Activated CD8-positive, alpha-beta memory T cell treated with anti-CD3 and anti-CD28 coated beads for 24 hours (primary cell): ENCODE data around the gene L3MBTL3.

Experiments
- DNase-seq: peaks from one replicate; pipeline ENCODE4 v3.0.0-alpha.2; 2020

Gene L3MBTL3

DNA sequence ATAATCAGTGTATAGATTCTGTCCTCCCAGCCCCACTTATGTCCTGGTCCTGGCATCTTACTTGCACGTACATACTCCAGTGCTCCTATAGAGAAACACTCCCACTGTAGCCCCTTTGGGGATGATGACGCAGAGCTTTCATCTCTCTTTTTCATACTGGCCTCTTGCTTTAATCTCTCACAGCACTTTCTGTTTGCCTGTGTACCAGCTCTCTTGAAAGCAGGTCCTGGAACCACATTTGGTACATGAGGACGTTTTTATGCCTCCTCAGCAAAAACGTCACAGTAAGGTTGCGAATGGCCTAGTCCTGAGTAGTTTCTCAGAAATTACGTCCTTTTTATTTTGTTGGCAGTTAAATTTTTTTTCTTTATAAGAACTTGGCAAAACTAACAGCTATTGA is 10.8 kb downstream of the L3MBTL3 start:
- no peak for DNase-seq

DNA sequence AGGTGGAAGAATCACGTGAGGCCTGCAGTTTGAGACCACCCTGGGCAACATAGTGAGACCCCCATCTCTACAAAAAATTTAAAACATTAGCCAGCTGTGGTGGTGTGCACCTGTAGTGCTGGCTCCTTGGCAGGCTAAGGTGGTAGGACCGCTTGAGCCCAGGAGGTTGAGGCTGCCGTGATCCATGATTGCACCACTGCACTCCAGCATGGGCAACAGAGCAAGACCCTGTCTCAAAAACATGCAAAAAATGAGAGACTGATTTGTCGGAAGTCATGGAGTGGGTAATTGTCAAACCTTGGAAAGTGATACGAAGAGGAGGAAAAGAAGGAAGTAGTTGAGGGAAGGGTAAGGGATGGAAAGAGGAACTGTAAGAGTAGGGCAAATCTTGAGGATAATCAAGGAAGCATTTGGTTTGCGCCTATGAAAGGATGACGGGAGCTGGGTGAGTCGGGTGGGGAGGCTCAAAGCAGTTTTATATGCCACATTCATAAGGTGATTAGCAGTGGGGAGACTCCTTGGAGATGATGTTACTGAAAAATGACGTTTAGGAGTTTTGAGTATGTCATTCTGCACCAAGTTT is 14.5 kb downstream of the L3MBTL3 start:
- DNase-seq: no peak

DNA sequence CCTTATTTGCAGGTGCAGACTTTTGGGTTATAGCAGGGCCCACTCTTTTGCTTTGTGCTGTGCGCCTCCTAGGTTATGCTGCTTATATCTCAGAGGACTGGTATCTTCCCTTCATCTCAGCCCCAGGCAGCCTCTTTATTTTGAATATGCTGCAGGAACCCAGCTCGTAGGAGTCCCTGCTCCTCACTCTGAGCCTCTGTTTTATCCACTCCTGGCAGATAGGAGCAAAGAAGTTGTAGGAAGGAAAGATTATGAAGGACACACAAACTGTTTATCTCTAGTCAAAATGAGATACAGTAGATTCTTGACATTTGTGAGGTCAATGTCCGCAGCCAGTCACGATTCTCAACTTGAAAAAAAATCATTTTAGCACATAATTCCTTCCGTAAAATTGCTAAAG is 15.6 kb downstream of the L3MBTL3 start:
- DNase-seq: no peak

DNA sequence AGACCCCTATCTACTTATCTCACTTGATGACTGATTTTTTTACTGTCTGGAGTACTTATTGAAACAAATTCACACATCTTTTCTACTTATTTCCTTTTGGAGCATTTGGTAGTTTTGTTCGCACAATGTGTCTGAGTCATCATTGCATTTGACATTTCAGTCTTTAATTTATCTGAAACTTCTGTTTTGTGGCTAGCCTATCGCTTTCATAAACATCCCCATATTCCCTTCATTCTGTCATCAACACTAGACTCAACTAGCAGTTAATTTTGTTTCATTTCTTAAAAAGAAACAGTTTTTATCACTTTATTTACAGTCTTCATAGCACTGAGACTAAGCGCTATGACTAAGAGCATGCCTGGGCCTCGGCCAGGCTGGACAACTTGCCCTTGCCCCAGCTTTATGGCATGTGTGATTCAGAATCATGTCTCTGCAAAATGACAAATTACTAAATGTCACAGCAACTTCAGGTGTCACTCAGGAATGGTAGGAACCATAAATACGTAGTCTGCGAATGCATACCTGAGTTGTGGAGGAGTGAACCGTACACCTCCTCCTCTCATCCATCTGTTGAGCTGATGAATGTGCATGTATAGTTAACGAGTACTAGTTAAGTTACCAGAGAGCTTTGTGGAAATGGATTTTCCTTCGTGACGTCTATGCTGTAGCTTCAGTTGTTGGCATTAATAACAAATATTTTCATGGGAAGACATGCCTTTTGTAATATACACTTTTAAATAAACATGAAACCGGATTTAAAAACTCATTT is 16.2 kb downstream of the L3MBTL3 start:
- DNase-seq: peak; percentile 67

DNA sequence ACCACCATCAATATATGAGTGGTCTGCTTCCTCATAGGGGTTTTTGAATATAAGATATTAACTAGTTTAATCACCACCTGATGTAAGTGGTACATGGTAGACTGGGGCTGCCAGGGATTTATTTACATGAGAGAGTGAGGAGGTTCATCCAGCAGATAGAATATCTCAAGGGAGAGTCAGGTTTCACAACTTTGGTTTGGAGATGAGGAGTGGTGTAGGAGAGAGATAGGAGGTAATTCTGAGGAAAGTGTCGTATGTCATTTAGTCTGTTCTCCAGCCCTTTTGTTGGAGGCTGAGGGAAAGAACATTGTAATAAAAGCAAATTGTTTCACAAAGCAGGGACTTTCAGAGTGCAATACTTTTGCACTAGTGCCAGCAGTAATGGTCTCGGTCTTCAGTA is 16.8 kb downstream of the L3MBTL3 start:
- DNase-seq: no peak

DNA sequence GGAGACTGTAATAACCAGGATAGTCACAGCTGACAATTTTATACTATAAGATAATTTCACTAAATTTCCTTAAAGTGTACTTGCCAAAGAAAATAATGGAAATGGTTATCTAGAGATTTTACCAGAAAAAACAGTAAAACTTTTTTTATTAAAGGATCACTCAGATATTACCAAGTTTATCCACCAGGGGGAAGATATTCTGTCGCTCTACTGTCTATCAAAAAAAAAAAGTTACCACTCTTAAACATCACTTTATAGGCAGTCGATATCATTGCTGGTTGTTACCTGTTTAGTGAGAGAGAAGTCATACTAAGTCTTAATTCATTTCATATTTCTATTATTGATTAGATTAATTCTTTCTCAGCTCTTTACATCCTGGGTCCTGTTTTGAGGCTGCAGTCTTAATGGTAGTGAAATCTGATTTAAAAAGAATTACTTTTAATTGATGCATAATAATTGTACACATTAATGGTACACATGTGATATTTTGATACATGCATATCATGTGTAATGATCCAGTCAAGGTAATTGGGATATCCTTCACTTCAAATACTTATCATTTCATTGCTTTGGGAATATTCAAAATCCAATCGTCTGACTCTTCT is 18.9 kb downstream of the L3MBTL3 start:
- no peak for DNase-seq

DNA sequence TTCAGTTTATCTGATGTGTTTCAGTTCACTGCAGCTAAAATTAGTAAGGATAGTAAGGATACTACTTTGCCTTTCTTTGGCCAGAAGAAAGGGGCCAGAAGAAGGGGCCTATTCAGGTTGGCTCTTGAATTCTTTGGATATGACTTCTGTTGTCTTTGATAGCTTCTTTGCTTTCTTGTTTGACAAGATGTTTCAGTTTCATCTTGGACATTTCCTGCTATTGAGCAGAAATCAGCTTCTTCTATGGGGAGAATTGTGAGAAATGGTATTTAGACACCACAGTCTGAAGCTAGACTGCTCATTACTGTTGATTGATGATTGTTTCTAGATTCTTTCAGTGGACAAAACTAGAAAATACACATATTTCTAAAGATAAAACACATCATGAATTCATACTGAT is 23.2 kb downstream of the L3MBTL3 start:
- no peak for DNase-seq

DNA sequence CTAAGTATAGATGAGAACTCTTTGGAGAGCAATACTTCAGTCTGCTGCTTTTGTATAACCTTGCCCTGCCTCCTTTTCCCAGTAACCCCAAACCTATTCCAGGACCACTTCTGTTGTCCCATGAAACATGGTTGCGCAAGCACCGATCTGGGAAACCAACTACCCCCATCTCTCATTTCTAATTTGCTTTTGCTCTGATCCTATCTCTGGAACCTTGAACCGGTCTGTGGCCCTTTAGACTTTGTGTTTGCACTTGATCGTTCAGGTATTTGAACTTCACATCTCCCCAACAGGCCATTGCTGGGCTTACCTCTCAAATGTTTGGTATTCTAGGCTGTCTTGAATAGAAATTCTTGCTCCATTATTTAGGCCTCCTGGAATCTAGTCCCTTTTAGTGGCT is 25.0 kb downstream of the L3MBTL3 start:
- no peak for DNase-seq

DNA sequence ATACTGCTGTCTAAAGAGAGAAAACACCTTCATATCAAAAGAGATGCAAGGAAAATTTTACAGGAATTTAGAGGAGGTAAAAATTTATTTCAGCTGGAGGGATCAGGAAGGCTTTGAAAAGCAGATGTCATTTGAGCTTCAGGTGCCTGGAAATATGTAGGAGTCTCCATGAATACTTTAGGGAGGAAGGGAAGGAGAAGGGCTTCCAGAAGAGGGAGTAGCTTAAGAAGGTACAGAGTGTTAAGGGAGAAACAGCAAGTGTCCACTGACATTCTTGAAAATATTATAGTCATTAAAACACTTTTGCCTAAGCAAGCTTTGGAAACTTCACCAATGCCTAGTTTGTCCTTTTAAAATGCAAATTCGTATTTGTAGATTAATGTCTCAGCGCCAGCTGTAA is 27.2 kb downstream of the L3MBTL3 start:
- no peak for DNase-seq

DNA sequence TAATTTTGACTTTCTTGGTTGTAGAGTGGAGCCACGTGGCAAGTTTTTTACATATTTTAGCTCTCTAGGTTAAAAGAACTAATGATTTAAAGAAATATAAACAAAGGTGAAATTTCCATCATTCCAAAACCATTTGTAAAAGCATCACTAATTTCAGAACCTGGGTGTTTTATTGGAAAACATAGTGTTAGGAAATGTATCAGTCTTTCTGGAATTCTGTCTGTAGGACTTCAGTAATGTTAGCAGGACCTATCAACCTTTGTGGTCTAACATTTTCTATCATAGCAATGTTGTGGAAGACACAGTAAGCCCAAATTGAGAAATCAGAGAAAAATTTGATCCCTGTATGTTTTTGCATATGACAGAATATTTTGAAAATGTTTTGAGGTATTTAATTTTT is 28.3 kb downstream of the L3MBTL3 start:
- DNase-seq: no peak

DNA sequence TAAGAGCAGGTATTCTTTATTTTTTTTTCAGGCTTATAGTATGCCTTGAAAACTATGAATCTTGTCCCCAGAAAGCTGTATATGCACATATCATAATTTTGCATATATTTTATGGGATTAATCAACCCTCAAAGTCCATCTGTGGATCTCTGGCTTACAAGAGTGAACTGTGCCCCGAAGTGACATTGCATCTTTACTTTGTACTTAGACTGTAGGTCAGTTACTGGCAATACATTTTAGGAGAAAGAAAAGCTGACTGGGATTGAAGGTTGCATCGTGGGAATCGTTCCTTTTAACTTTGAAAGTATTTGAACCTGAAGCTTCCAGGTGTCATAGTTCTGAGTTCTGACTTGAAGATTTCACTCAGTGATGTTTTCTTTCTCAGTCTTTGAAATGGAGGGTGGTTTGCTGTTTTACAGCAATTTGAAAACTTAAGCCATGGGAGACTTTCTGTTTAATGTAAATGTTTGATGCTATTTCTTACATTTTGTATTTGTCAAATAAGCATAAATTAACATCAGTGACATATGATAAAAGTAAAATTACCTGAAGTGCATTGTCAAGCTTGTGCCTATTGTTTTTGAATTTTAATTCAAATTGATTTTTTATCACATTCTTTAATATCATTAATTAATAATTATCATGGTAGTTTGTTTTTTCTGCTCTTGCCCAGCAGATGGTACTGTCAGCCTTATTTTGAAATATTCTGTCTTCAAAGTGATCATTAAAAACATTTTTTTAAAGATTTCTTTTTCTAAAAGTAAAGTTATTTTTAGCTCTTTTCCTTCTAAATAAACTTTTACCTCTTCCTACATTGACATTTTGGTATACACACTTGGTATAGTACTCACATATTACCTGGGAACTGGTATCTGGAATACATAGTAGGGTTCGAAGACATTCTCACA is 29.0 kb downstream of the L3MBTL3 start:
- DNase-seq: no peak

DNA sequence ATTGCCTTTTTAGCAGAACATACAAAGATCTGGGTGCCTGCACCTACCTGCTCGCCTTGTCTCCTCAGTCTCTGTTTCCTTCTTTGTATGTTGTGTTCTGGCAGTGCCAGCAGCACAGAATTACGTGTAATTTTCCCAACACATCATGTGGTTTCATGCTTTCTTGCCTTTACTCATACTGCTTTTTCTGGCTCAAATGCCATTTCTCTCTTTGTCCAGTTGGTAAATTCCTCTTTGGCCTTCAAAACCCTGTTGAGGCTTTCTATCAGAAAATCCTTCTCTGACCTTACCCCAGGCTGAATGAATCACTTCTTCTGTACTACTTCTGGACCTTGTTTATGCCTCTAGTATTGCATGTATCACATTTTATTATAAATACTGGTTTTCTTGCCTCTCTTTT is 31.8 kb downstream of the L3MBTL3 start:
- DNase-seq: no peak

DNA sequence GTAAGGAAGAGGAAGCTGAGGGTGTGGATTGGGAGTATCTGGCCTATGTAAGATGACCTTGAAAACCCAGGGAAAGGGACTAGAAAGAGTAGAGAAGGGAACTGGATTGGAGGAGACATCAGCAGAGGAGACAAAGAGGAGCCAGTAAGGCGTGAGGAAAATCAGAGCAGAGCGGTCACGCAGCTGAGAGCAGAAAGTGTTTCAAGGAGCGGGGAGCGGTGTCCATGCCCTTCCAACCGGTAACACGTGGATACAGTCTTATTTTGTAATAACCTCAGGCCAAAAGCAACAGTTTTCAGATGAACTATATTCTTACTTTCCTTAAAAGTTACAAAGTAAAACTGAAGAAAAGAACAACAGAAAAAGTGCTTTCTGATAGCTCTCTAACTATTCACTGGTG is 36.3 kb downstream of the L3MBTL3 start:
- no peak for DNase-seq

DNA sequence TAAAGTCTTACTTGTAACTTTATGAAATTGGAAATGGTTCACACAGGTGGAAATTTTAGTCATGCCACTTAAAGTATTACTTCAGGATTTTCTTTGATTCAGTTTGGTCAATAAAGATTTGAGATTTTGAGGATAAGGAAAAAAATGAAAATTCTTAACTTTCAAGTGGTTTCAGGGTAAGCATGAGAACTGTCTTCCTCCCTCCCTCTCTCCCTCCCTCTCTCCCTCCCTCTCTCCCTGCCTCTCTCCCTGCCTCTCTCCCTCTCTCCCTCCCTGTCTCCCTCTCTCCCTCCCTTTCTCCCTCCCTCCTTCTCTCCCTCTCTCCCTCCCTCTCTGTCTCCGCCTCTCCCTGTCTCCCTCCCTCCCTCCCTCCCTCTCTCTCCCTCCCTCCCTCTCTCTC is 36.9 kb downstream of the L3MBTL3 start:
- DNase-seq: no peak

DNA sequence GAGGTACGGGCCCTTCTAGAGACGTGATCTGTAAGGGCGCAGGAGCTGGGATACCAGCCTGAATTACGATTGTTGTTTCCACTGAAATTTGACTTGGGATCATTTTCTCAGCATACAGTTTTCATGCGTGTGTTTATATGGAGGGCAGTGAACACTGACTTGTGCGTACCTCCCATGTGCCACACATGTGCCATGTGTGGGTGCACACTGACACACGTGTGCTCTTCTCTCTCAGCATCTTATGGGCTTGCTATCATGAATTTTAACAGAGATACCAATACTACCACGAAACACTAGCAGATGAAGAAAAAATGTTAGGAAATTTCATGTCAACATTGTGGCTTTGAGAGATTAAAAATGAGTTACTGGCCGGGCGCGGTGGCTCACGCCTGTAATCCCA is 39.1 kb downstream of the L3MBTL3 start:
- DNase-seq: no peak

DNA sequence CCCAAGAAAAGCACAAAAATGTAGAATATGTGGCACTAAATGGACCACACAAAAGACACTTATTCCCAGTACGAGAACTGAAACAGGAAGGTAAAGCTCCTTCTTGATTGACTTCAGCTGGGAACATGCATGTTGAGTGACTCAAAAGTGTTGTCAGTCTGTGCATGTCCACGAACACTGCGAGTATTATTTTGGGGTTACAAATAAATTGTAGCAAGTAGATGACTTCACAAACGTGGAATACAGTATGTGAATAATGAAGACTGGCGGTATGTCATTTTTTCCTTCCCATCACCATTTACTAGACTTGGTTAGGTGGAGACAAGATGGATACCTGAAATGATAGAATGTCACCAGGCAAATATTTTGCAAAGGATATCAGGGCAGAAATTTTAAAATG is 45.4 kb downstream of the L3MBTL3 start:
- DNase-seq: no peak

DNA sequence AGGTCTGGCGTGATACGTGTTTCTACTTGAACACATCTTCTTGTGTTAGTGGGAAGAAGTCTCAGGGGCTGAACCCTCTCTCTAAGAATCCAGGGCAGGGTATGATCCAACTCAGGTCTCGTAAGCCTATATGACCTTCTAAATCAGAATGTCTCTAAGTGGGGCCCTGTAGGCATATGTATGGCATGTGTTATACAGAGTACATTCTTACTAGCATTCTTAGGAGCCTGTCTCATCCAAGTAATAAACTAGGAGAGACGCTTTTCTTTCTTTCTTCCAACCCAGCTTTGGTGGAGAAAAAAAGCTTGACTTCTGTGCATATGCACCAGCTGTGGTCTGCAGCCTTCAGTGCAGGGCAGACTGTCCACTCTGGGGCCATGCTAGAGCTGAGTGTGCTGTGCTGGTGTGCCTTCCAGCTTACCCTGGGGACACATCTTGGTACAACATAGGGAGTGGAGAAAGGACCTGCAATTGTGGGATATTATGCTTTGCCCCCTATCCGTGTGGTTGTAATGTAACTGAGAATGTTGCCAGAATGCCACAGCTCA is 47.3 kb downstream of the L3MBTL3 start:
- DNase-seq: no peak

DNA sequence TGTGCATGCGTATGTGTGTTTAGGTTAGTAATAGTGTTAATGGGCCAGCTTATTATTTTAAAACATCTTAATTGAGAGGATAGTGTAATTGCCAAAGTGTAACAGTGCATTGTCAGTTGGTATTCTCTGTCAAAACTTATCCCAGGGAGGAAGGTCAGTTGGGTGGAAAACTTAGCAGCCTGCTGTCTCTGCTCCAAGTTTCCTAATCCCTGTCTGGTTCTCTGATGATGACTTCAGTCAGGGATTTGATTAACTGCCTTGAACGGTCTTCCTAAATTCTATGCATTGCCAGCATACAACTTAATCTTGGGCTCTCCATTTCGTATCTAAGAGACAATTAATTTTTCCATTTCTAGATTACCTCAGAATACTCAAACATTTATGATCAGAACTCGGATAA is 51.1 kb downstream of the L3MBTL3 start:
- no peak for DNase-seq

DNA sequence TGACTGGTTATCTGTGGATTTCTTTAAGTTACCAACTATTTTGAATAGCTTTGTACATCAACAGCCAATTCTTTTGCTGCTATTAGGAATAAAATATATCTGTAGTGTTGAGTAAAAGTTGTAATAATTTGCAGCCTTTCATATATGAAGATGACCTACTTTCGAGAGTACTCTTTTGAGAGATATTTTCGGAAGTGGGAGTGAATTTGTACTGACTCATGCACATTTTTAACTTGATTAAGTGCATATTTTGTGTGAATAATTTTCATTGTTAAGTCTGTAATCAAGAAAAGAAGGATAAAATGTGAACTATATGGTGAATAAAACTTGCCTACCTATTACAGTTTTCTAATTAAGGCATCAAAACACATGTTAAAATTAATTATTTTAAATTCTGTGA is 51.9 kb downstream of the L3MBTL3 start:
- no peak for DNase-seq

DNA sequence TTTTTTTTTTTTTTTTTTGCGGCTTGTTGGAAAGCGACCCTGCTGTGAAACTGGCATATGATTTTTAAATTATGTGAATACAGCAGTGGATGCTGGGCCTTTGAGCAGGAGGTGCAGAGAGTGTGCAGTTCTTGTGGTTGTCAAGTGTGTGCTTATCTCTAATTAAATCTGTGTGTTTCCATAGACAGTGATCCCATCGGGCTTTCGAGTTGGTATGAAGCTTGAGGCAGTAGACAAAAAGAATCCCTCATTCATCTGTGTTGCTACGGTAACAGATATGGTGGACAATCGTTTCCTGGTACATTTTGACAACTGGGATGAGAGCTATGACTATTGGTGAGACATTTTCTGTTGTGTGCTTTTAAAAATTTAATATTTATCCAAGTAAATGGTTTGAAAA is 52.4 kb downstream of the L3MBTL3 start:
- no peak for DNase-seq

DNA sequence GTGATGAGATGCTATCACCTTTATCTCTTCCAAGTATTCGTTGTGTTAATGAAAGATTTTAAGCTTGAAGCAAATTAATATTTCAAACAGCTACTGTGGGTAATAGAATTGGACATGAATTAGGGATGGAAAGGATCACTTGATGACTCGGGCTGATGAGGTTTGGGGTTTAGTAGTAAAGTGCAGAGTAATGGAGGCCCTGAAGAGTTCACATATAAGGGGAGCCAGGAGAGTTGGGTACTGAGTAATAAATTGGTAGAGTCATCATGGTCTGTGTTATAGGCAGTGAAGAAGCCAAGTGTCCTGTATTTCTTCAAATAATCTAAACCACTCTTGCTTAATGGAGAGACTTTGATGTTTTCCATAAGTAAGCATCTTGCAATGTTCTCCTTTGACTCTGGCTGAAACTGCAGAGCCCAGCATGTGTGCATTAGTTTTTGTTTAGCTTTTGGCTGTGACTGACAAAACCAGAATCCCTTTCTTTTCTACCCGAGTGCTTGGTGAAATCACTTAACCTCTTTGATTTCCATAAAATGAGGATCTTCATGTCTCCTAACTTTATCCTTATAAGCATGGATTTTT is 57.6 kb downstream of the L3MBTL3 start:
- DNase-seq: no peak

DNA sequence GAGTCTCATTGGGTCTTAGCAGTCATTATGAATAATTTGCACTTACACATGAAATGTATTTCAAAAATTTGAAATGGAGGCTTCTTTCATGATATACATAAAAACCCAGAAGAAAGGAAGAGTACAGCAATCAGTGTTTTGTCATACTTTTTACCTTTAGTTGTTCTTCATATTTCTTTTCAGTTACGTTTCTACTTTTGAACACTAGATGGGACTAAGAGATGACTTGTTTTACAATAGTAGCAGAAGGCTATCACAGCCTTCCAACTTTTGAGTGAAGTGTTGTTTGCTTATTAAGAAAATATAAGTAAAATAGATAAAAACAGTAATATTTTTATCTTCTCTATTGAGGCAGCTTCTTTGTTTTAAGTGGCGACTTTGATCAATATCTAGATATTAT is 58.1 kb downstream of the L3MBTL3 start:
- DNase-seq: no peak

DNA sequence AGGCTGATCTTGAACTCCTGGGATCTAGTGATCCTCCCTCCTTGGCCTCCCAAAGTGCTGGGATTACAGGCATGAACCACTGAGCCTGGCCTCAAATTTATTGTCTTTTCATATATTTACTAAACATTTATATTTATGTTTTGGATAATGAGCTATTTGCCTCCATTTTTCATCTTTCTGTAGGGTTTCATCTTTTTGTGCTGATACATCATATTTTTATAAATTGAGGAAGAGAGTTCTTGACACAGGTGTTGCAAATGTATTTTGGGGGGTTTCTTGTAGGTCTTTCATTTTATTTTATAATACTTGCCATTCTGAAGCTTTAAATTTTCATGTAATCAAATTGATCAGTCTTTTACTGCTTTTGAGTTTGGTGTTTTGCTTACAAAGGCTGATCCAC is 72.4 kb downstream of the L3MBTL3 start:
- DNase-seq: no peak
